Transverse colon (tissue), 4 donors: ENCODE data around the gene SMIM17.

Source experiments
- CTCF ChIP-seq, 5 experiments: fragments of 200-600 bp in 3 of 5; fragments of 450-650 bp in 2 of 5; sonication (generic) in 3 of 5; IDR thresholded peaks; 1 replicate in 2 of 5; 2 replicates in 3 of 5; pipeline ENCODE4 v1.5.1; 2016 to 2017; ENCODE audit warnings: antibody characterized with exemption in 5 of 5, inconsistent platforms in 3 of 5, mild to moderate bottlenecking in 2 of 5, moderate library complexity in 1 of 5
- EP300 ChIP-seq: sonication (generic); formaldehyde crosslinking; IDR thresholded peaks from one replicate; pipeline ENCODE4 v1.6.1; 2017; ENCODE audit warnings: antibody characterized with exemption, low read depth
- POLR2A ChIP-seq: fragments of 450-650 bp; IDR thresholded peaks from one replicate; pipeline ENCODE4 v1.6.1; 2016; ENCODE audit warnings: antibody characterized with exemption, mild to moderate bottlenecking, moderate library complexity
- POLR2AphosphoS5 ChIP-seq, 3 donors: sonication (generic); formaldehyde crosslinking; IDR thresholded peaks; one replicate each; pipeline ENCODE4 v1.6.1; 2016; ENCODE audit warnings: antibody characterized with exemption in 3 of 3

- TF ChIP-seq POLR2AphosphoS5 (IDR thresholded peaks at IDR 0.05) (no peak), POLR2A (no peak), EP300 (no peak), CTCF (IDR thresholded peaks at IDR 0.05) (no peak)
Measured at GRCh38 chr19:56699552-56699951, 56.6 kb downstream of the SMIM17 start.
